K562 (cell line): ENCODE data around the gene DAPK2. TPM values are rescaled to one million over a fixed set of nuclear protein-coding genes. Genes with fewer than 3 reads are reported as not detected.

Experiments
- BHLHE40 ChIP-seq: IDR thresholded peaks from 2 replicates; pipeline ENCODE4 v1.6.1; 2011; ENCODE audit warnings: low read length, improper control_type of control experiment
- CHD4 ChIP-seq: fragments of 200-600 bp; sonication (generic); IDR thresholded peaks from 3 replicates; pipeline ENCODE4 v1.6.1; 2012; ENCODE audit warnings: low read depth, mild to moderate bottlenecking, mixed read lengths, low read length, inconsistent platforms; ENCODE audit not compliant: insufficient read depth, insufficient replicate concordance, poor library complexity, severe bottlenecking
- CUX1 ChIP-seq: fragments of 200-800 bp; sonication (Bioruptor generic); IDR thresholded peaks from 2 replicates; pipeline ENCODE4 v1.6.1; 2016; ENCODE audit warnings: missing genetic modification characterization, missing compliant biosample characterization
- DMBX1 ChIP-seq: fragments of 250-450 bp; sonication (Bioruptor Pico); IDR thresholded peaks from 2 replicates; pipeline ENCODE4 v1.8.0; 2022; ENCODE audit warnings: inconsistent platforms, mild to moderate bottlenecking, moderate library complexity, borderline replicate concordance
- FOXM1 ChIP-seq, 2 experiments: fragments of 450-650 bp in 1 of 2; sonication (generic) in 1 of 2; formaldehyde crosslinking in 1 of 2; IDR thresholded peaks; 2 replicates each; pipeline versions ENCODE4 v1.6.1 to v1.9.0; 2017 to 2022; ENCODE audit warnings: low read depth in 2 of 2, mild to moderate bottlenecking in 2 of 2, missing genetic modification reagents in 1 of 2, moderate library complexity in 1 of 2
- JUND ChIP-seq, 2 experiments: IDR thresholded peaks; 2 replicates in 1 of 2; 3 replicates in 1 of 2; pipeline ENCODE4 v1.6.1; 2011; ENCODE audit warnings: borderline replicate concordance in 2 of 2, low read depth in 2 of 2, low read length in 2 of 2, improper control_type of control experiment in 1 of 2, missing biosample characterization in 1 of 2, missing genetic modification characterization in 1 of 2, missing genetic modification reagents in 1 of 2
- MCM2 ChIP-seq: fragments of 450-650 bp; IDR thresholded peaks from 2 replicates; pipeline ENCODE4 v1.6.1; 2017; ENCODE audit warnings: low read depth, mild to moderate bottlenecking
- MYNN ChIP-seq, 2 experiments: sonication (generic); formaldehyde crosslinking in 1 of 2; IDR thresholded peaks; 2 replicates each; pipeline versions ENCODE4 v1.5.0 to v1.6.1; 2016 to 2020; ENCODE audit warnings: antibody characterized with exemption in 1 of 2, missing genetic modification reagents in 1 of 2
- NR0B1 ChIP-seq: fragments of 450-650 bp; IDR thresholded peaks from one replicate; pipeline ENCODE4 v1.6.1; 2018; ENCODE audit warnings: mild to moderate bottlenecking, moderate library complexity; ENCODE audit not compliant: partially characterized antibody
- POU5F1 ChIP-seq: fragments of 150-350 bp; IDR thresholded peaks from 2 replicates; pipeline ENCODE4 v1.6.1; 2014; ENCODE audit warnings: borderline replicate concordance, low read length, low read depth, mild to moderate bottlenecking; ENCODE audit not compliant: partially characterized antibody
- SIN3A ChIP-seq, 2 experiments: fragments of 150-350 bp in 1 of 2; IDR thresholded peaks; 2 replicates each; pipeline ENCODE4 v1.6.1; 2011 to 2016; ENCODE audit warnings: borderline replicate concordance in 2 of 2, low read depth in 2 of 2, low read length in 2 of 2, mild to moderate bottlenecking in 2 of 2, moderate library complexity in 2 of 2; ENCODE audit not compliant: control insufficient read depth in 1 of 2
- TOE1 ChIP-seq, 2 experiments: fragments of 450-650 bp in 1 of 2; sonication (generic) in 1 of 2; formaldehyde crosslinking in 1 of 2; IDR thresholded peaks; 2 replicates each; pipeline versions ENCODE4 v1.7.1 to v1.8.0; 2016 to 2022; ENCODE audit warnings: borderline replicate concordance in 2 of 2, mild to moderate bottlenecking in 2 of 2, antibody characterized with exemption in 1 of 2, inconsistent platforms in 1 of 2, low read depth in 1 of 2, missing genetic modification reagents in 1 of 2, moderate library complexity in 1 of 2
- TRIM24 ChIP-seq, 2 experiments: fragments of 450-650 bp; IDR thresholded peaks; 2 replicates each; pipeline ENCODE4 v1.6.1; 2016
- TRIM28 ChIP-seq: fragments of 450-650 bp; IDR thresholded peaks from 2 replicates; pipeline ENCODE4 v1.6.1; 2017
- UBTF ChIP-seq, 2 experiments: IDR thresholded peaks; 2 replicates each; pipeline ENCODE4 v1.6.1; 2012; ENCODE audit warnings: improper control_type of control experiment in 2 of 2, low read depth in 2 of 2, low read length in 2 of 2, borderline replicate concordance in 1 of 2
- ZNF324 ChIP-seq: fragments of 250-450 bp; sonication (Bioruptor Pico); IDR thresholded peaks from 2 replicates; pipeline ENCODE4 v1.4.0; 2020; ENCODE audit warnings: mild to moderate bottlenecking
- polyA plus RNA-seq, 8 experiments: library from polyadenylated mRNA; depleted of rRNA in 4 of 8; stranded (reverse) in 5 of 8; unstranded in 3 of 8; fragments of >200 nt; fragmentation: Nextera tagmentation in 2 of 8; fragmentation: Illumina TruSeq in 1 of 8; extraction: Ambion mirVana in 2 of 8; extraction: Trizol in 1 of 8; gene quantifications; 2 replicates each; pipeline versions ENCODE4 v1.2.1 to v1.2.3, GENCODE V29; 2011 to 2014; ENCODE audit warnings: inconsistent platforms in 1 of 8, missing spikeins in 1 of 8
- total RNA-seq, 7 experiments: library from RNA; depleted of rRNA in 6 of 7; stranded (reverse); fragments of >200 nt in 6 of 7; fragmentation: Illumina TruSeq in 2 of 7; extraction: Trizol in 2 of 7; gene quantifications; 2 replicates each; pipeline versions ENCODE4 v1.2.1 to v1.2.3, GENCODE V29; 2011 to 2021; ENCODE audit warnings: low replicate concordance in 1 of 7

The DAPK2 gene
- total and polyA plus RNA-seq, 9 of the 15 experiments (the other 6 are each of a cell fraction or from before 2014, with no cell fraction given), result 0.14 to 5.2 (median 2.2) TPM

GRCh38 chr15:63918901-63919348 is 127.4 kb downstream of the DAPK2 start (continued):
- TF ChIP-seq CUX1, result 0 out of 2 replicates have a peak, but pooled peaks have one; percentile 28
- peak; percentile 86 for TF ChIP-seq DMBX1 (CRISPR knock-in tag)
- peak; percentile 44 to 71; a peak in 3 of 4 replicates for TF ChIP-seq TRIM24 (IDR thresholded peaks at IDR 0.05)
- 0 out of 2 replicates have a peak, but pooled peaks have one; percentile 45 for TF ChIP-seq MYNN (IDR thresholded peaks at IDR 0.05)
- no peak for TF ChIP-seq MYNN (CRISPR knock-in tag; IDR thresholded peaks at IDR 0.05)
- TF ChIP-seq NR0B1, result no peak
- no peak for TF ChIP-seq MCM2
- no peak for TF ChIP-seq CHD4
- TF ChIP-seq JUND (IDR thresholded peaks at IDR 0.05; ENCODE audit: borderline replicate concordance, low read depth, low read length), result 0 out of 2 replicates have a peak, but pooled peaks have one; percentile 4
- peak; percentile 21; the same call in 1 of the 3 replicates for TF ChIP-seq JUND (tag; IDR thresholded peaks at IDR 0.05; ENCODE audit: borderline replicate concordance, low read depth, low read length)
- TF ChIP-seq FOXM1 (IDR thresholded peaks at IDR 0.05; ENCODE audit: low read depth), result peak; percentile 65
- no peak for TF ChIP-seq FOXM1 (CRISPR knock-in tag; IDR thresholded peaks at IDR 0.05; ENCODE audit: low read depth)
- TF ChIP-seq UBTF (IDR thresholded peaks at IDR 0.05; ENCODE audit: borderline replicate concordance in 1 of 2, low read depth in 2 of 2, low read length in 2 of 2), result peak in 1 of 2 experiments; percentile 55; a peak in 1 of 4 replicates
- no peak for TF ChIP-seq TRIM28
- TF ChIP-seq POU5F1, result no peak
- peak; percentile 78 for TF ChIP-seq BHLHE40
- TF ChIP-seq SIN3A (IDR thresholded peaks at IDR 0.05; ENCODE audit: borderline replicate concordance in 2 of 2, control insufficient read depth in 1 of 2, low read depth in 2 of 2, low read length in 2 of 2), result 0 out of 4 replicates have a peak, but pooled peaks of 1 of the 2 experiments have one; percentile 39
- 0 out of 2 replicates have a peak, but pooled peaks have one; percentile 4 for TF ChIP-seq ZNF324 (CRISPR knock-in tag)
- TF ChIP-seq TOE1 (IDR thresholded peaks at IDR 0.05; ENCODE audit: borderline replicate concordance), result peak; percentile 34; the same call in 1 of the 2 replicates
- TF ChIP-seq TOE1 (CRISPR knock-in tag; IDR thresholded peaks at IDR 0.05; ENCODE audit: borderline replicate concordance, low read depth), result no peak
